H54 (cell line): ENCODE results near the gene SMIM41.

Source experiments
- DNase-seq: peaks from one replicate; pipeline ENCODE4 v3.0.0; 2011; ENCODE audit warnings: low spot score, mixed read lengths; ENCODE audit not compliant: insufficient read length
- FAIRE-seq: peaks from 3 replicates; lab custom pipeline; 2011; peaks lifted over from hg19 to GRCh38; lab: Jason Lieb, UNC
- POLR2A ChIP-seq: IDR thresholded peaks from 2 replicates; pipeline ENCODE4 v1.6.1; 2011; ENCODE audit warnings: low read depth, mild to moderate bottlenecking, low read length

The SMIM41 gene

DNA sequence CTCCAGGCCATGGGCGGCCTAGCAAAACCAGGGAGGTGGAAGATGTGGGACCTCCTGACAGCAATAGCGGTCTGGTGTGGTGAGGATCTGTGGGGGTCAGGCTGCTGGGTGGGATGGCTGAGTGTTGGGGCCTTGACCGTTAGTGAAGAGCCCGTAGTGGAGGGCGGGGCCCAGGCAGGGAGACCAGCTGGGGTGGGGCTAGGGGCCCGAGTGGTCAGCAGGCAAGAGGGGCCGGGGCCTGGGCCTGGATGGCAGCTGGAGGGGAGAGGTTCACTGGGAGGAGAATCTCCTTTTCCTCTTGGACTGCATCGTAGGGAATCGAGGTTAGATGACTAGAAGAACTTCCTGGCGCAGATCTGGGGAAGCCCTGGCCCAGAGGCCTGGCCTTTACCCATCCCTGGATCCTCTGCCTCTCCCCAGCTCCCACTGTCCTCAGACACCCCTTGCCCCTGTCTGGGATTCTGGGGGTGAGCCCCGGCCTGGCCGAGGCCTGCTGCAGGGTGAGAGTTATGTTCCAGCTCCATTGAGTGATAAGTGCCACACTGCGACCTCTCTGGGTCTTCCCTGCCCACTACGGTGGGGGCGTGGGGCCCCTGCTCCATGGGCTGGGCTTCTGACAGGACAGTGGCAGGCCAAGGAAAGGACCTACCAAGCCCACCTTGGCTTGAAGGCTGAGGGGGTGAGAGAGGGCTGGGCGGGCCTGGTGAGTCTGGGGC is 65.2 kb downstream of the SMIM41 start:
- DNase-seq (no peak), FAIRE-seq (no peak)
- no peak for TF ChIP-seq POLR2A

DNA sequence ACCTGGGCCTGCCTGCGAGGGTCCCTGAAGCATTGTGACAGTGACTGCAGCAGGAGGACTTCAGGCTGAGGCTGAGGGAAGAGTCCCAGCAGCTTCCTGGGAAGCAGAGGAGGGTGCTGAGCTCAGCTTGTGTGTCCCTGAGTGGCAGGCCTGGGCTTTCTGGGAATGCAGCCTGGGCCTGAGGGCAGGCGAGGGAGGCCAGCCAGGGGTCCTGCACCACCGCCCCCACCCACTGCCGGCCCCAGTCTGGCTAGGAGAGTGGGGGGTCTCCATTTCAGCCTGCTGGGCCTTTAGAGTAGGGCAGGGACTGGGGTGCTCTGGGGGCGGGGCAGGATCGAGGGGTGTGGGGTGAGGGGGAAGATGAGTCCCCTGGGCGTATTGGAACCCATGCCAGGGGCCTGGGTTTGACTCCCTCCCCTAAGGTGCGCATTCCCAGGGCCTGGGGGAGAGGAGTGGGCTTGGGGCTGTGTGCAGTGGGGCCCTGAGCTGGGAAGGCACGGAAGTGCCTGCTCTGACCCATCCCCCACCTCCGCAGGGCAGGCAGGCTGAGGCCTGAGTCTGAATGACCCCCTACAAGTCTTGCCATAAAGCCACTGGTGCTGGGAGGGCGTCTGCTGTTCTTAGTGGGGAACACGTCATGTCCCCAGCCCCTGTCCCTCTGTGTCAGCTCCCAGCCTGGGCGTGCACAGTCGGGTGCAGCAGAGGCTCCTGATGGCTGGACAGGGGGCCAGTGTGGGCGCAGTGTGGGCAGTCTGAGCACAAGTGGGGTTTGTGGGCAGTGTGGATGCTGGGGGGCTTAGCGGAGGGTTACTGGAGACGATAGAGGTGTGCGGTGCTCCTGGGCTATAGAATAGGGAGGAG is 66.0 kb downstream of the SMIM41 start:
- FAIRE-seq = no peak
- TF ChIP-seq POLR2A = peak; percentile 35
- no peak for DNase-seq

DNA sequence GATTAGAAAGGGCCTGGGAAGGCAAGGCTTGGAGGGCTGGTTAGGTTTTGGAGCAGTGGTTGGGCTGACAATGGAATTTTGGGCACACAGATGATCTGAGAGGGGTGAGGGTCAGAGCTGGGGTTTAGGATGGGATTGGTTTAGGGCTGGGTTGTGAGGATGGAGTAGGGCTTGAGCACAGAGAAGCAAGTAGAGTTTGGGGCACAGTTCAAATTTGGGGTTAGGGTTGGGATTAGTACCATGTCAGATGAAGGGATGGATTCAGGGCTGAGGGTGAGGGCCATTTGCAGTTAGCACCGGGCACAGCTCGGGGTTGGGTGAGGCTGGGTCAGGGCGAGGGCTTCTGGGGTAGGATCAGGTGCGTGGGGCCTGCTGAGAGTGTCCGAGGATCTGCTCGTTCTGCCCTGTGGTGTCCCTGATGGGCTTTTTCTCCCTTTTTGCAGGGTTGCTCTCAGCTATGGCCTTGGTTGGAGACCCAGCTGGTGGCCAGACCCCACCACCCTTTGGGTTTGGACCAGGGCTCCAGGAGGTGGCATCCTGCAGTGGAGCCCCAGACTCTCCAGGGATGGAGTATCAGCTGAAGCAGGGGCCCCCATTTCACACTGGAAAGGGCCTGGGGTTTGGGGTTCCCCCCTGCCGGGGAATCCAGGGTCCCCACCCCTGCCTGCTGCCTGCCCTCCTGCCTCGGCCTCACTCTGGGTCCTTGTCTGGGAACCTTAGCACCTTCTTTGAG is 66.8 kb downstream of the SMIM41 start:
- FAIRE-seq (no peak), DNase-seq (no peak)
- peak; percentile 10; the same call in 1 of the 2 replicates for TF ChIP-seq POLR2A

DNA sequence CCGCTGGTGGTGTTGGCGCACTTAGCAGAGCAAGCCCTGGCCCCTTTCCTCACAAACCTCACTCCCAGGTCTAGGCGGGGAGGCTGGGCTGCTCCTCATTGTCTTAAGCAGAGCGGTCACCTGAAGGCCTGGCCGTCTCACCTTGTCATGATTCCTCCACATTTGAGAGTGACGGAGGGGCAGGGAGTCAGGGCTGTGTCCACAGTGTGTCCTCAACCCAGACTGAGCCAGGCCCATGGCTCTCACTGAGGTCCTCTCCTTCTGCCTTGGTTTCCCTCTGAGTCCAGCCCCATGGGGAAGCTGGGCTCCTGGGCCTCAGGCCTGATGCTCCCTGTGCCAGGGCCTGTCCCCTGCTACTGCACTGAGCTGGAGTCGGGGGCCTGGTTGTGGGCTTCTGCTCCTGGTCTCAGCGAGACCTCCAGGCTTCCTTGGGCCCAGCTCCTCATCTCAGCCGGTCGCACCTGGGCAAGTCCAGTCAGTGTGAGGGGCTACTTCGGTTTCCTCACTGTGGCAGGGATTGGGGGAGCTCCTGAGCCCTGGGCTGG is 67.4 kb downstream of the SMIM41 start:
- DNase-seq = no peak
- FAIRE-seq = no peak
- no peak; the same call in 1 of the 2 replicates for TF ChIP-seq POLR2A

DNA sequence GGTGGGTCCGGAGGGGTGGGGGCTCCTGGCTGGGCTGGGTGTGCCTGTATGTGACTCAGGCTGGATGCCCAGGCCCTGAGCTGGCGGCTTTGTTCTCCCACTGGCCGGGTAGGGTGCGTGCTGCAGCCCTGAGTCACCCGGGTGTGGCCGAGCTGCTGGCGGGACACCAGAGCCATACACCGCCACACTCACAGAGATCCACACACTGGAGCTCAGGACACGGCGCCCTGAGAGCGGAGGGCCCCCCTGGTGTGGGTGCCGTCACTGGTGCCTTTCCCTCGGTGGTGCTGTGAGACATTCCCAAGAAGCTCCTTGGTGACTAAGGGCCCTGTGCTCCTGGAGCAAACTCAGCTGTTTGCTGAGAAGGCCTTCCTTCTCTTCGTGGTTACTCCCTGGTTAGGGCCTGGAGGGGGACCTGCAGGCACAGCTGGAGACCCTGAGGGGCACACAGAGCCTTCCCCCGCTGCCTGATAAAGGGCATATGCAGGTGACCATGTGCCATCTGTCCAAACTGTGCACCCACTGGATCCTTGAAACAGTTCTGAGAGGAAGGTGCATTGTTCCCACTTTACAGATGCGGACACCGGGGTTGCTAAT is 68.0 kb downstream of the SMIM41 start:
- TF ChIP-seq POLR2A = peak; percentile 36; the same call in 1 of the 2 replicates
- no peak for FAIRE-seq
- DNase-seq = peak; percentile 91

DNA sequence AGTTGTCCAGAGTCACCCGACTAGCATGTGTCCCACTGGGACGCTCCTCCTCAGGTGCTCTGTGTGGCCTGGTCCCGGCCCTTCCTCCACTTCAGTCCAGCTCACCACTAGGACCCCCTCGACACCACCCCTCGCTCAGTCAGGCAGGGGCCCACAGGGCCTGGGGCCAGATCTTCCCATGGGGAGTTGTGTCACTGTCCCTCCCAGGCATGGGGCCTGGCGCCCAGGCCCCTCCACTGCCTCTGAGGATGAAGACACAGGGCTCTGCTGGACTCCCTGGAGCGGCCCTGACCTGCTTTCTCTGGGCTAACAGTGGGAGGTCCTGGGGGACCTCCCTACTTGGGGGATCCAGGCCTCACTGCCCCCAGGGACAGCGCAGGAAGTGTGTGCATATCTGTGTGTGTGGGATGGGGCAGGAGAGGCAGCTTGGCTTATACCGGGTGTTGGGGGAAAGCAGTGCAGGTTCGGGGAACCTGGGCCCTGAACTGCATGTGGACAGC is 68.5 kb downstream of the SMIM41 start:
- FAIRE-seq = no peak
- no peak for DNase-seq
- TF ChIP-seq POLR2A = peak; percentile 4

DNA sequence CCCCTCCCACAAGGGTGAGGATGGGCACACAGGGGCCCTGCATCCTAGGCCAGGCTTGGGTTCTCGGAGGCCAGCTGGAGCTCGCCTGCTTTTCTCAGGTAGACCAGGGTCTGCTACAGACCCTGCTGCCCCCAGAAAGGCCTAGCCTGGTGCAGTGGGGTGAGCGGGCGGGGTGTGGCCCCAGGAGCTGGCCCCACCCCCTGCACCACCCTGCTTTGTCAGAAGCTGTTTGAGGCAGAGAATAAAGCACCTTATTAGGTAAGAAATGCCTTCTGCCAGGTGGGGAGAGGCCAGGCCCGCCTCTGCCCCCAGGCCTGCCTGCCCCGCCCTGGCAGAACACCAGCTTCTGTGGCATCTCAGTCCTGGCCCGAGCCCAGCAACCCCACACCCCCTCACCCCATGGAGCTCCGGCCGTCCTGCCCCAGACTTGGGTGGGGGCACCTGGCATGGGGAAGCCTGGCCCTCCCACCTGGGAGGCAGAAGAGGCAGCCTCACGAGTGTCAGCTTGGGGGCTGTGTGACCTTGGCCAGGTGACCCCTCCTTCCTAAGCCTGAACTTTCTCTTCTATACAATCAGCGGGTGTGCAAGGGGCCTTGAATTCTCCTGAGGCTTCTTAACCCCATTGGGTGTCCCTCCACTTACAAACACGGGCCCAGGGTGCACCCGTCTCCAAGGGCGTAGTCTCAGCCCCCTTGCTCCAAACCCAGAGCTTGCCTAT is 69.1 kb downstream of the SMIM41 start:
- DNase-seq = peak; percentile 59
- no peak; the same call in 1 of the 2 replicates for TF ChIP-seq POLR2A
- FAIRE-seq = no peak

DNA sequence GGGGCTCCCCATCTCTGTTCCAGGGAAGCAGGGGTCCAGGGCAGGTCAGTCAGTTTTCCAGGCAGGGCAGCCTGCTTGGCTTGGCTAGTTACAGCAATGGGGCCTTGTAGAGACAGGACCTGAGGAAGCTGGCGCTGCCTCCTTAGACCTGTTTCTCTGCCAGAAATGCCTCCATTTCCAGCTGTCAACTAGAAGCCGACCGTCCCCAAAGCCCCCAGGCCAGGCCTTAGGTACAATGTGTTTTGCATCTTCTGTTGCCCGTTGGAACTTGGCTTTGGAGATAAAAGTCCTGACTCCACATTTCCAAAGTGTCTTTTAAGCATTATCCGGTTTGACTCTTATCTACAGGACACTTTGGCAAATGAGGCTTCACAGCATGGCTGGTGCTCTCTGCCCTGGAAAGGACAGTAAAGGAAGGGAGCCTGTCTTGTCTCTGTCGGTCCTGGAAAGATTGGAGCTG is 69.7 kb downstream of the SMIM41 start:
- no peak for DNase-seq
- TF ChIP-seq POLR2A = no peak
- FAIRE-seq = no peak

DNA sequence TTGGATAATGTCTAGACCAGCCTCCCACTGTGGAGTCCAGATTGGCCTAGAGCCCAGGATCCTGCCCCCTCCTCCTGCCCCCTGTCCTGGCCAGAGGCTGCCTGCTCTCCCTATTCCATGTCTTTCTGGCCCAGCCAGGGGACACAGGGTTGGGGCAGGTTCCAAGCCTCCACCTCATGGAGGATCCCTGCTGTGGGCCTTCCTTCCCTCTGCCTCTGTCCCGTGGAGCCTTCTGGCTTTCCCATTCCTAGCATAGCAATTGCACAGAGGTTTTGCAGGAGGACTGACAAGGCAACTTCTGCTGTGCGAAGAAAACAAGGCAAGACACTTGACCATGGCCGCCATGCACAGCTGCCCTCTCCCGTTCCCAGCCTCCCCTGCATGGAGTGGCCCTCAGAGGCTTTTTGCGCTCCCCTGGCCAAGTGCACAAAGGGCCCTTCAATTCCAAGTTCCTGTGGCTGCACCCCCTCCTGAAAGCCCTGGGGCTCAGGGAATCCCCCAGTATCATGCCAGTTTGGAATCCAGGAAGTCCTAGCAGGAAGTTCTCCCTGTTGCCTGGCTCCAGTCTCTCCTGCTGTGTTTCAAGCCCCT is 70.2 kb downstream of the SMIM41 start:
- FAIRE-seq = no peak
- no peak for TF ChIP-seq POLR2A
- no peak for DNase-seq

DNA sequence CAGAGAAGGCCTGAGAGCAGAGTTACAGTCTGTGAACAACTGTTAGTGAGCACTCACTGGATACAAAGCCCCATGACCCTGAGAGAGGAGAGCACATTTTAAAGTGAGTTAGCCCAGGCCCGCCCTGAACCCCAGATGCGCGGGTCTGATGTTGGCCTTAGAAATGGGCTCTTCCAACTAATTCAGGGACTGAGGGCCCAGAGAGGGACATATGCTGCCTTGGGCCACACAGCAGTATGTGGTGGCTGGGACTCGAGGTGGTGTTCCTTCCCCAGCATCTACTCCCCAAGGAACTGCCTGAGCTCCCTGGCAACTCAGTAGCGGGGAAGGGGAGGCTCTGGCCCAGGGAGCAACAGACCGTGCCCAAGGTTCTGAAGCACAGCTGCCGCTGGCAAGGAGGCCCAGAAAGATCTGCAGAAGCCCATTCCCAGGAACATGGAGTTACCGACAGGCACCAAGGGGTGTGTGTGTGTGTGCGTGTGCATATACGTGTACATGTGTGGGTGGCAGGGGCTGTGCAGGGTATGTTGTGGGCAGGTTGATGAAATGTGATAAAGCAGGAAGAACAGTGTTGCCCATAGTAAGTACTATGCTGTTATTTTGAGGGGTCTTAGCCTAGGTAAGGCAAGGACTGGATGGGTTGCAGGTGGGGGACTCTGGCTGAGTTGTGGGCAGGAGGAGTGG is 71.8 kb downstream of the SMIM41 start:
- FAIRE-seq = no peak
- DNase-seq = no peak
- no peak for TF ChIP-seq POLR2A
